Type B pancreatic cell (in vitro differentiated cells): ENCODE results near the gene MGAT5. TPM values are rescaled to one million over a fixed set of nuclear protein-coding genes. Genes with fewer than 3 reads are reported as not detected.

Experiments used
- DNase-seq: peaks from one replicate; pipeline ENCODE4 v3.0.0; 2021; ENCODE audit warnings: mixed read lengths; ENCODE audit not compliant: unreplicated experiment; ENCODE audit errors: extremely low spot score
- H3K27ac Mint-ChIP-seq: 2 replicates; pipeline ENCODE4 v1.8.0; 2021; ENCODE audit warnings: mild to moderate bottlenecking, mixed read lengths
- H3K27me3 Mint-ChIP-seq: 2 replicates; pipeline ENCODE4 v1.8.0; 2021; ENCODE audit warnings: mixed read lengths
- H3K36me3 Mint-ChIP-seq: 2 replicates; pipeline ENCODE4 v1.8.0; 2021; ENCODE audit warnings: mixed read lengths
- H3K4me1 Mint-ChIP-seq: one replicate; pipeline ENCODE4 v1.8.0; 2021; ENCODE audit warnings: mixed read lengths; ENCODE audit not compliant: unreplicated experiment
- H3K4me3 Mint-ChIP-seq: 2 replicates; pipeline ENCODE4 v1.8.0; 2021; ENCODE audit warnings: mild to moderate bottlenecking, mixed read lengths
- H3K9me3 Mint-ChIP-seq: 2 replicates; pipeline ENCODE4 v1.8.0; 2021; ENCODE audit warnings: mixed read lengths
- CTCF ChIP-seq: fragments of 200-600 bp; sonication (generic); conservative IDR thresholded peaks from 2 replicates; pipeline ENCODE4 v1.5.0; 2021; ENCODE audit warnings: antibody characterized with exemption, mild to moderate bottlenecking
- total RNA-seq: library from RNA; stranded (reverse); gene quantifications from 2 replicates; pipeline ENCODE4 v1.2.1, GENCODE V29; 2021; ENCODE audit warnings: low replicate concordance

The MGAT5 gene
- total RNA-seq, 1 donor from 2014 or later: 37.2 TPM

- Mint-ChIP-seq H3K36me3 (peaks cover 4% of the 10 kb centered on the region), H3K4me3 (no peak overlapping the region), H3K27ac (no peak overlapping the region), H3K4me1 (peaks cover 9% of the 10 kb centered on the region), H3K9me3 (no peaks in the 10 kb centered on the region), H3K27me3 (no peaks in the 10 kb centered on the region)
- DNase-seq: no peak
- no peak for TF ChIP-seq CTCF
Measured at GRCh38 chr2:134453476-134453875, 199.6 kb downstream of the MGAT5 start.

- Mint-ChIP-seq H3K9me3 (no peaks in the 10 kb centered on the region), H3K27me3 (no peaks in the 10 kb centered on the region), H3K27ac (no peak overlapping the region), H3K4me1 (peaks cover 9% of the 10 kb centered on the region), H3K36me3 (peaks cover 4% of the 10 kb centered on the region), H3K4me3 (no peak overlapping the region)
- DNase-seq: no peak
- TF ChIP-seq CTCF: no peak
Measured at GRCh38 chr2:134453973-134454372, 200.1 kb downstream of the MGAT5 start.

GRCh38 chr2:134454426-134454825, 200.6 kb downstream of the MGAT5 start:
- H3K27me3 Mint-ChIP-seq: no peaks in the 10 kb centered on the region
- DNase-seq: no peak
- no peak overlapping the region for H3K4me3 Mint-ChIP-seq
- no peak overlapping the region for H3K27ac Mint-ChIP-seq
- no peaks in the 10 kb centered on the region for H3K9me3 Mint-ChIP-seq
- peaks cover 9% of the 10 kb centered on the region for H3K4me1 Mint-ChIP-seq
- peaks cover 4% of the 10 kb centered on the region for H3K36me3 Mint-ChIP-seq
- no peak for TF ChIP-seq CTCF

- H3K36me3 Mint-ChIP-seq: peaks cover 4% of the 10 kb centered on the region
- H3K27ac Mint-ChIP-seq: no peak overlapping the region
- DNase-seq: no peak
- no peak for TF ChIP-seq CTCF
- H3K9me3 Mint-ChIP-seq: no peaks in the 10 kb centered on the region
- H3K4me1 Mint-ChIP-seq: peaks cover 9% of the 10 kb centered on the region
- no peaks in the 10 kb centered on the region for H3K27me3 Mint-ChIP-seq
- no peak overlapping the region for H3K4me3 Mint-ChIP-seq
Measured at GRCh38 chr2:134454931-134455330, 201.1 kb downstream of the MGAT5 start.

- TF ChIP-seq CTCF: no peak
- Mint-ChIP-seq H3K27me3 (no peaks in the 10 kb centered on the region), H3K4me3 (no peak overlapping the region), H3K9me3 (no peaks in the 10 kb centered on the region), H3K4me1 (peaks cover 9% of the 10 kb centered on the region), H3K36me3 (peaks cover 4% of the 10 kb centered on the region), H3K27ac (no peak overlapping the region)
- DNase-seq: no peak
Measured at GRCh38 chr2:134455426-134455825, 201.6 kb downstream of the MGAT5 start.

- H3K9me3 Mint-ChIP-seq: no peaks in the 10 kb centered on the region
- H3K4me1 Mint-ChIP-seq: peaks cover 9% of the 10 kb centered on the region
- no peaks in the 10 kb centered on the region for H3K27me3 Mint-ChIP-seq
- no peak for DNase-seq
- H3K4me3 Mint-ChIP-seq: no peak overlapping the region
- no peak for TF ChIP-seq CTCF
- no peaks in the 10 kb centered on the region for H3K36me3 Mint-ChIP-seq
- no peak overlapping the region for H3K27ac Mint-ChIP-seq
Measured at GRCh38 chr2:134457353-134457752, 203.5 kb downstream of the MGAT5 start.
